Body of pancreas (tissue), 4 donors: ENCODE data around the gene DCXR. TPM values are rescaled to one million over a fixed set of nuclear protein-coding genes. Genes with fewer than 3 reads are reported as not detected.
"Not testable (repeated sequence)": the region's sequence is repeated elsewhere in the genome, so short reads cannot be mapped to it uniquely, and the experiment has no call there.

Source experiments
- ATAC-seq: fragments of 150-250 bp; one replicate; pipeline ENCODE4 v1.9.1; 2016
- DNase-seq, 4 donors: peaks; one replicate each; pipeline ENCODE4 v3.0.0-alpha.2; 2019
- H3K27ac ChIP-seq, 4 donors: fragments of 200-600 bp; sonication (generic); 1 replicate in 3 of 4; 2 replicates in 1 of 4; pipeline versions ENCODE4 v1.5.1 to v1.6.1; 2016 to 2019; ENCODE audit warnings: mild to moderate bottlenecking in 1 of 4, mixed read lengths in 1 of 4, moderate library complexity in 1 of 4
- H3K27me3 ChIP-seq, 2 donors: fragments of 200-600 bp; sonication (generic); one replicate each; pipeline ENCODE4 v1.6.0; 2016; ENCODE audit warnings: mild to moderate bottlenecking in 1 of 2
- H3K36me3 ChIP-seq, 2 donors: fragments of 200-600 bp; sonication (generic); replicated peaks in 1 of 2; 2 replicates each; pipeline ENCODE4 v1.5.1; 2016; ENCODE audit warnings: low read depth in 2 of 2; ENCODE audit not compliant: insufficient read depth in 1 of 2
- H3K4me1 ChIP-seq: fragments of 200-600 bp; sonication (generic); one replicate; pipeline ENCODE4 v1.6.0; 2016
- H3K4me3 ChIP-seq, 2 donors: fragments of 200-600 bp; sonication (generic); 1 replicate in 1 of 2; 2 replicates in 1 of 2; pipeline ENCODE4 v1.5.1; 2016 to 2019
- H3K9me3 ChIP-seq, 3 donors: fragments of 200-600 bp; sonication (generic); 1 replicate in 2 of 3; 2 replicates in 1 of 3; pipeline ENCODE4 v1.5.1; 2016
- CTCF ChIP-seq, 7 experiments: fragments of 450-650 bp in 4 of 7; fragments of 200-600 bp in 3 of 7; sonication (generic) in 3 of 7; IDR thresholded peaks; one replicate each; pipeline ENCODE4 v1.5.1; 2016 to 2019; ENCODE audit warnings: antibody characterized with exemption in 7 of 7
- POLR2A ChIP-seq, 3 donors: fragments of 450-650 bp; IDR thresholded peaks; one replicate each; pipeline ENCODE4 v1.6.1; 2016; ENCODE audit warnings: antibody characterized with exemption in 3 of 3, mild to moderate bottlenecking in 2 of 3
- WGBS, 2 donors: methylation state at CpG; one replicate each; pipeline ENCODE4 v1.1.5; 2017; 5-methylcytosine and 5-hydroxymethylcytosine counted together
- intact Hi-C: fragments of 100-400 bp; cut with DNase I; formaldehyde crosslinking; loops from one replicate; pipeline ENCODE4 v1.15.1; 2023
- total RNA-seq, 2 donors: library from RNA; depleted of rRNA; stranded (reverse); fragments of >200 nt; gene quantifications; one replicate each; pipeline ENCODE4 v1.1.0, GENCODE V29; 2016

DCXR gene
- total RNA-seq, 2 donors from 2014 or later: 82.2 to 205 TPM

GRCh38 chr17:82039695-82040299 is 2.3 kb upstream of the DCXR start:
- peak in 1 of 4 donors; percentile 54 for DNase-seq
- no peak overlapping the region for H3K4me3 ChIP-seq
- no peak overlapping the region for H3K27ac ChIP-seq
- no peaks in the 10 kb centered on the region for H3K9me3 ChIP-seq
- peaks cover 30% of the 10 kb centered on the region for H3K4me1 ChIP-seq
- no peak for TF ChIP-seq CTCF (IDR thresholded peaks at IDR 0.05)
- no peak for TF ChIP-seq POLR2A (IDR thresholded peaks at IDR 0.05)
- H3K36me3 ChIP-seq: no peaks in the 10 kb centered on the region
- WGBS, 2 donors: 59 to 71% methylated on average over 2 to 8 of the region's 8 CpGs
- intact Hi-C loops: no loop called here
- H3K27me3 ChIP-seq: no peaks in the 10 kb centered on the region
- no peak for ATAC-seq

DNA sequence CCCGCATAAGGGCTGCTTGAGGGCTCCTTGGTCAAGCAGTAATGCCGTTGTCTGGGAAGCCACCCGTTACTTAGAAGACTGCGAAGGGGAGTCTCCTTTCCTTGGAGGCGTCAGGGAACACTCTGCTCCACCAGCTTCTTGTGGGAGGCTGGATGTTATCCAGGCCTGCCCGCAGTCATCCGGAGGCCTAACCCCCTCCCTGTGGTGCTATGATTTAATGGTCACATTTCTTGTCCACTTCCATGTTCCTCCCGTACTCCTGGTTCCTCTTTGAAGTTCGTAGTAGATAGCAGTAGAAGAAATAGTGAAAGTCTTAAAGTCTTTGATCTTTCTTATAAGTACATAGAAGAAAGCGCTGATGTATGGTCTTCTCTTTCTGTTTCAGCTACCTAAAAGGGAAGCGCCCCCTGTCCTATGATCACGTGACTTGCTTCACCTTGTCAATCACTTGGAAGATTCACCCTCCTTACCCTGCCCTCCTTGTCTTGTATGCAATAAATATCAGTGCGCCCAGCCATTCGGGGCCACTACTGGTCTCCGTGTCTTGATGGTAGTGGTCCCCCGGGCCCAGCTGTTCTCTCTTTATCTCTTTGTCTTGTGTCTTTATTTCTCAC is 1.4 kb upstream of the DCXR start:
- H3K36me3 ChIP-seq, H3K4me3 ChIP-seq, H3K27ac ChIP-seq, intact Hi-C loops, DNase-seq, H3K27me3 ChIP-seq, ATAC-seq, H3K9me3 ChIP-seq: not testable (repeated sequence)
- peaks cover 30% of the 10 kb centered on the region for H3K4me1 ChIP-seq
- 86 to 90% methylated on average over 16 of the region's 16 CpGs for WGBS, 2 donors

DNA sequence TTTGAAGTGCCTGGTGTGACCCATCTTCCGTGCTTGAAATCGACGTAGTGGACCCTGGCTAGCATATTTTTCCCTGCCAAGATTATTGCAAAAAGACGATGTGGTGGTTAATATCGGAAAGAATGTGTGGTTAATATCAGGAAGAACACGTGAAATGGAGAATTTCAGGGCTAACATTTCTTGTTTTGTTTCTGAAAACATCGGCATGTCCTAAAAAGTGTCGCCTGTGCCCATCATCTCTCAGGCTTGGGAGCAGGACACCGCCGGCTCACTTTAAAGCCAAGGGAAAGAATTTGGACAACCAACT is 345 bp upstream of the DCXR start:
- DNase-seq (no peak), ATAC-seq (no peak)
- no peaks in the 10 kb centered on the region for H3K36me3 ChIP-seq
- intact Hi-C loops: no loop called here
- WGBS, 2 donors: 1 to 2% methylated on average over 10 of the region's 10 CpGs
- TF ChIP-seq POLR2A (IDR thresholded peaks at IDR 0.05) (no peak), CTCF (IDR thresholded peaks at IDR 0.05) (no peak)
- peaks cover 30% of the 10 kb centered on the region for H3K4me1 ChIP-seq
- no peak overlapping the region for H3K4me3 ChIP-seq
- no peaks in the 10 kb centered on the region for H3K9me3 ChIP-seq
- H3K27me3 ChIP-seq: no peaks in the 10 kb centered on the region
- peak overlapping the region; percentile 94 to 100 (median 96) for H3K27ac ChIP-seq

DNA sequence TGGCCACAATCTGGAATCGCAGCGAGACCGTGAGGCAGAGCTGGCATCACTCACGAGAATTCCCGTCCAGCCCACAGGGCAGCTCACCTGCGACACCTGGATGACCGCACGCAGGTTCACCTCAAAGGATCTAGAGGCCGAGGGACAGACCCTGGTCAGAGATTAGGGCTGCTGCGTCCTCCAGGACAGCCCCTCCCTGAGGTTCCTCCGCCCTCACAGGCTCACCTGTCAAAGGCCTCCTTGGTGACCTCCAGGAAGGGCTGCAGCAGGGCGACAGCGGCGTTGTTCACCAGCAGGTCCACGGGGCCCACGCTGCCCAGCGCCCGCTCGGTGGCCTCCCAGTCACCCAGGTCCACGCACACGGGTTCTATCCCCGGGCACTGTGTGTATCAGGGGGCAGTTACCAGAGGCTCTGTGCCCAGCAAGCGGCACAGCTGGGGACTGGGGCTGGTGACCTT is 834 bp downstream of the DCXR start:
- DNase-seq (peak in 1 of 4 donors; percentile 32), ATAC-seq (peak; percentile 1)
- no peaks in the 10 kb centered on the region for H3K27me3 ChIP-seq

More for the DNA sequence above, 834 bp downstream of the DCXR start:
- Histone ChIP-seq H3K36me3 (no peaks in the 10 kb centered on the region), H3K4me3 (peak overlapping the region; percentile 52 to 68), H3K4me1 (peaks cover 37% of the 10 kb centered on the region), H3K27ac (peak overlapping the region; percentile 94 to 100 (median 96)), H3K9me3 (no peaks in the 10 kb centered on the region)
- TF ChIP-seq CTCF (IDR thresholded peaks at IDR 0.05): no peak
- no peak for TF ChIP-seq POLR2A (IDR thresholded peaks at IDR 0.05)
- whole genome bisulfite sequencing, 2 donors: 6 to 20% methylated on average over 1 to 23 of the region's 23 CpGs
- intact Hi-C loops: no loop called here
